ENCODE results near the gene NFKBIL1. TPM values are rescaled to one million over a fixed set of nuclear protein-coding genes. Genes with fewer than 3 reads are reported as not detected.

NFKBIL1 gene
- total and polyA plus RNA-seq, 2 of the 4 experiments (the other 2 are of a cell fraction): 7.8 to 10.8 TPM

DNA sequence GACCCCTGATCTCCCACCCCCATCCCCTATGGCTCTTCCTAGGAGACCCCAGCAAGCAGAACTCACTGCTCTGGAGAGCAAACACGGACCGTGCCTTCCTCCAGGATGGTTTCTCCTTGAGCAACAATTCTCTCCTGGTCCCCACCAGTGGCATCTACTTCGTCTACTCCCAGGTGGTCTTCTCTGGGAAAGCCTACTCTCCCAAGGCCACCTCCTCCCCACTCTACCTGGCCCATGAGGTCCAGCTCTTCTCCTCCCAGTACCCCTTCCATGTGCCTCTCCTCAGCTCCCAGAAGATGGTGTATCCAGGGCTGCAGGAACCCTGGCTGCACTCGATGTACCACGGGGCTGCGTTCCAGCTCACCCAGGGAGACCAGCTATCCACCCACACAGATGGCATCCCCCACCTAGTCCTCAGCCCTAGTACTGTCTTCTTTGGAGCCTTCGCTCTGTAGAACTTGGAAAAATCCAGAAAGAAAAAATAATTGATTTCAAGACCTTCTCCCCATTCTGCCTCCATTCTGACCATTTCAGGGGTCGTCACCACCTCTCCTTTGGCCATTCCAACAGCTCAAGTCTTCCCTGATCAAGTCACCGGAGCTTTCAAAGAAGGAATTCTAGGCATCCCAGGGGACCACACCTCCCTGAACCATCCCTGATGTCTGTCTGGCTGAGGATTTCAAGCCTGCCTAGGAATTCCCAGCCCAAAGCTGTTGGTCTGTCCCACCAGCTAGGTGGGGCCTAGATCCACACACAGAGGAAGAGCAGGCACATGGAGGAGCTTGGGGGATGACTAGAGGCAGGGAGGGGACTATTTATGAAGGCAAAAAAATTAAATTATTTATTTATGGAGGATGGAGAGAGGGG is 26.1 kb downstream of the NFKBIL1 start (continued):
- TF ChIP-seq, protein P1, sequence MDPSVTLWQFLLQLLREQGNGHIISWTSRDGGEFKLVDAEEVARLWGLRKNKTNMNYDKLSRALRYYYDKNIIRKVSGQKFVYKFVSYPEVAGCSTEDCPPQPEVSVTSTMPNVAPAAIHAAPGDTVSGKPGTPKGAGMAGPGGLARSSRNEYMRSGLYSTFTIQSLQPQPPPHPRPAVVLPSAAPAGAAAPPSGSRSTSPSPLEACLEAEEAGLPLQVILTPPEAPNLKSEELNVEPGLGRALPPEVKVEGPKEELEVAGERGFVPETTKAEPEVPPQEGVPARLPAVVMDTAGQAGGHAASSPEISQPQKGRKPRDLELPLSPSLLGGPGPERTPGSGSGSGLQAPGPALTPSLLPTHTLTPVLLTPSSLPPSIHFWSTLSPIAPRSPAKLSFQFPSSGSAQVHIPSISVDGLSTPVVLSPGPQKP (IDR thresholded peaks at IDR 0.05; ENCODE audit: borderline replicate concordance, low read depth, low read length): no peak

All from IMR-90 (cell line).